ENCODE measurements around the gene CACNG8.
"Not testable (repeated sequence)": the region's sequence is repeated elsewhere in the genome, so short reads cannot be mapped to it uniquely, and the experiment has no call there.

Gene CACNG8

GRCh38 chr19:54030895-54031586, 68.3 kb downstream of the CACNG8 start:
- in situ Hi-C loops (cut with MboI; ENCODE audit: low sequenced_read_pairs): no loop called here

- in situ Hi-C loops (cut with MboI; ENCODE audit: low sequenced_read_pairs): no loop called here
Measured at GRCh38 chr19:54035215-54036178, 72.8 kb downstream of the CACNG8 start.

- in situ Hi-C loops (cut with MboI; ENCODE audit: low sequenced_read_pairs): not testable (repeated sequence)
Measured at GRCh38 chr19:54036542-54036941, 73.8 kb downstream of the CACNG8 start.
